GM10266 (cell line): ENCODE results near the gene C12orf56.

Source experiments
- DNase-seq: peaks from one replicate; pipeline ENCODE4 v3.0.0; 2012; ENCODE audit errors: extremely low spot score
- CTCF ChIP-seq: IDR thresholded peaks from 2 replicates; pipeline ENCODE4 v1.5.1; 2012; ENCODE audit warnings: mild to moderate bottlenecking, low read depth; ENCODE audit not compliant: control insufficient read depth, insufficient read depth; ENCODE audit errors: missing control alignments

Gene C12orf56

GRCh38 chr12:64256166-64256800 is 134.3 kb downstream of the C12orf56 start:
- TF ChIP-seq CTCF, result peak; percentile 61
- DNase-seq, result no peak

GRCh38 chr12:64255249-64255648 is 135.3 kb downstream of the C12orf56 start:
- DNase-seq, result no peak
- no peak for TF ChIP-seq CTCF

GRCh38 chr12:64253356-64253755 is 137.2 kb downstream of the C12orf56 start:
- TF ChIP-seq CTCF, result no peak
- no peak for DNase-seq

- TF ChIP-seq CTCF, result no peak
- no peak for DNase-seq
Observed at GRCh38 chr12:64252681-64253080, 137.9 kb downstream of the C12orf56 start.

- no peak for TF ChIP-seq CTCF
Observed at GRCh38 chr12:64243809-64244208, 146.7 kb downstream of the C12orf56 start.

GRCh38 chr12:64240781-64241180 is 149.8 kb downstream of the C12orf56 start:
- no peak for DNase-seq
- no peak for TF ChIP-seq CTCF

More at GRCh38 chr12:64243809-64244208, 146.7 kb downstream of the C12orf56 start:
- no peak for DNase-seq

GRCh38 chr12:64237382-64237781 is 153.2 kb downstream of the C12orf56 start:
- no peak for TF ChIP-seq CTCF
- DNase-seq, result no peak
